Anterior cingulate cortex (tissue), 58 donors: ENCODE data around the gene PRDM10.

Experiments used
- DNase-seq, 58 donors: peaks; one replicate each; lab custom pipeline; 2025; lab: John Stamatoyannopoulos, UW

The PRDM10 gene

GRCh38 chr11:130008326-130008725, 5.7 kb upstream of the PRDM10 start:
- DNase-seq = no peak

GRCh38 chr11:130006929-130007328, 4.3 kb upstream of the PRDM10 start:
- DNase-seq = no peak

GRCh38 chr11:130003717-130004001, 1.0 kb upstream of the PRDM10 start:
- DNase-seq = peak in 1 of 58 donors; percentile 25

GRCh38 chr11:130002846-130003716, 446 bp upstream of the PRDM10 start:
- peak; percentile 80 to 100 (median 96) for DNase-seq

GRCh38 chr11:130001461-130002351, 929 bp downstream of the PRDM10 start:
- DNase-seq = peak in 34 of 58 donors; percentile 5 to 75 (median 46)

- DNase-seq = no peak
These were observed 2.0 kb downstream of the PRDM10 start for GRCh38 chr11:130000552-130001176.

GRCh38 chr11:129999407-129999806, 3.2 kb downstream of the PRDM10 start:
- DNase-seq = no peak

- no peak for DNase-seq
These were observed 3.7 kb downstream of the PRDM10 start for GRCh38 chr11:129998905-129999304.

- no peak for DNase-seq
These were observed 4.5 kb downstream of the PRDM10 start for GRCh38 chr11:129998107-129998506.

- DNase-seq = no peak
These were observed 5.1 kb downstream of the PRDM10 start for GRCh38 chr11:129997513-129997912.

GRCh38 chr11:129996113-129996870, 6.3 kb downstream of the PRDM10 start:
- DNase-seq = no peak

GRCh38 chr11:129995163-129995562, 7.5 kb downstream of the PRDM10 start:
- no peak for DNase-seq

GRCh38 chr11:129992161-129992944, 10.3 kb downstream of the PRDM10 start:
- DNase-seq = no peak

GRCh38 chr11:129989149-129989813, 13.4 kb downstream of the PRDM10 start:
- DNase-seq = no peak

GRCh38 chr11:129987950-129988349, 14.7 kb downstream of the PRDM10 start:
- DNase-seq = no peak

- DNase-seq = no peak
These were observed 16.8 kb downstream of the PRDM10 start for GRCh38 chr11:129985823-129986222.

- no peak for DNase-seq
These were observed 22.5 kb downstream of the PRDM10 start for GRCh38 chr11:129980086-129980485.

GRCh38 chr11:129979046-129979605, 23.5 kb downstream of the PRDM10 start:
- DNase-seq = no peak

GRCh38 chr11:129978447-129978846, 24.2 kb downstream of the PRDM10 start:
- DNase-seq = no peak
